ENCODE results near the gene EYA4.

The EYA4 gene

GRCh38 chr6:133559926-133560325 is 318.8 kb downstream of the EYA4 start:
- no peak for FAIRE-seq
- no peak for DNase-seq (ENCODE audit: low spot score)

DNA sequence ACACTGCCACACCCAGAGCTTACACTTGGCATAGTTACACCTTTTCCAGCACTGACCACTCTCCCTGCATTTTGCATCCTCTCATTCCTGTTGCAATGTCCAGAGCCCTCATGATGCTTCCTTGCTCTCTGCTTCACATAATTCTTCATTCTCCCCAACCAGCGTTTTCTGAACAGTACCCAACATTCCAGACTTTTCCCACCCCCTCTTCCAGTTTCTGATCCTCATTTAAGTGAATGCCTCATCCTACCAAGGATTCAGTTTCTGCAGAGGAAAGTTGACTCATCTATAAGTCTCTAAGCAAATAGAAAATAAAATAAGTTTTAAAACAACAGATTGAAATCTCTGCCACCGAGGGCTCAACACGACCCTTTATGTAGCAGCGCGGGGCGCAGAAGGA is 326.5 kb downstream of the EYA4 start:
- FAIRE-seq (no peak), DNase-seq (ENCODE audit: low spot score) (no peak)

DNA sequence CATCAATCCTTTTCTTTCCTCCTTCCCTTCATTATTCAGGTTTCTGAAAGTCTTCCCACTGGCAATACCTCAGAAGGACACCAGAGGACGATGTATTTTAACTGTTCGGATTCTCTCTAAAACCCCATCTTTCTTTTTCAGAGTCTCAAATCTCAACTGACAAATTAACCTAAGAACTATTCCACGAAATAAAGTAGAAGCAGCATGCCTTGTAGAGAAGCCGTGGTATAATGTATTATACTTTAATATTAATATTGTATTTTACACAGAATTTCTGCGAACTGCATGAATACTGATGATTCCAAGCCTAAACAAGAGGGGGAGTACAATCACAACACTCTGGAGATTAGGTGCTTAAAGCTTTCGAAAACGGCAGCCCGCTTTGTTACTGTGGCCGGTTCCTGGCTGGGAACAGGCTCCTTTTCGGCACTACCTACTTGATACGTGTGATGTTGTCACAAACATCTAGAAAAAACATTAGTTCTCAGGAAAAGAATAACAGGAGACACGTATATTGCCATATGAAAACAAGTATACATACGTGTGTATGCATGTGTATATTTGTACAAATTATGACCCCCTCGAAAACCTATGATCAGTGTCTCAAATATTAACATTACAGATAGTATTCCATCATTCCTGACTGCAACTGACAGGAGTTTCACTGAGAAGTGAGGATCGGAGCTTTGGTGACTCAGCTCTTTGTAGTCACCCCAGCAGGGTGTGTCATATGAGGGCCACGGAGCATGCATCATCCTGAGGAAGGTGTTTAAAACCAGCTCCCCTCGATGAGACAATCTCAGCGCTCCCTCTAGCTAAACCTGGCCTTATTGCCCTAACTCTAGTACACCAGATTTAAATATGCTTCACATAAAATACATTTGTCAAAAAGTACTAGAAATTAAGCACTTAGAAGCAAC is 328.1 kb downstream of the EYA4 start:
- FAIRE-seq = peak; percentile 91
- DNase-seq (ENCODE audit: low spot score) = peak; percentile 81

DNA sequence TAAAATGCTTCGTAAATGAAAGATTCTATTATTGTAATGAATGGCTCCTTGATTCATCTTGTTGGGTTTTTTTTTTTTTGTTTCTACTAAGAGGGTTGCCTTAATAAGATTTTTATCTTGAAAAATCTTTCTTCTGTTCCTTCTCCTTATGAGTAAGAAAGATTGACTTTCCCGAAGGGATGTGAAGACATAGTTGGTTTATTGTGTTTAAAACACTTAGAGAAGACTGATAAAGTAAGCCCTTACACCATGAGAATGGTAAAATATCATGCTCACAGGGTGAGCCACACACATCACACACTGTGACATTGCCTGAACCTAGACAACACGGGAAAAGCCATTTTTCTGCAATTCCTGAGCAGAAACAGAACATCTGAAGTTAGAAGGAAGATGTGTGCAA is 330.5 kb downstream of the EYA4 start:
- DNase-seq (ENCODE audit: low spot score) = no peak
- FAIRE-seq = no peak

GRCh38 chr6:133577851-133578250 is 336.7 kb downstream of the EYA4 start:
- DNase-seq (ENCODE audit: low spot score) (no peak), FAIRE-seq (no peak)

All from RCC 7860 (cell line).